CD4-positive, alpha-beta T cell treated with Interleukin-4 for 4 hours (primary cell): ENCODE data around the gene GPD2.

Source experiments
- DNase-seq: peaks from one replicate; pipeline ENCODE4 v3.0.0-alpha.2; 2020

GPD2 gene

DNA sequence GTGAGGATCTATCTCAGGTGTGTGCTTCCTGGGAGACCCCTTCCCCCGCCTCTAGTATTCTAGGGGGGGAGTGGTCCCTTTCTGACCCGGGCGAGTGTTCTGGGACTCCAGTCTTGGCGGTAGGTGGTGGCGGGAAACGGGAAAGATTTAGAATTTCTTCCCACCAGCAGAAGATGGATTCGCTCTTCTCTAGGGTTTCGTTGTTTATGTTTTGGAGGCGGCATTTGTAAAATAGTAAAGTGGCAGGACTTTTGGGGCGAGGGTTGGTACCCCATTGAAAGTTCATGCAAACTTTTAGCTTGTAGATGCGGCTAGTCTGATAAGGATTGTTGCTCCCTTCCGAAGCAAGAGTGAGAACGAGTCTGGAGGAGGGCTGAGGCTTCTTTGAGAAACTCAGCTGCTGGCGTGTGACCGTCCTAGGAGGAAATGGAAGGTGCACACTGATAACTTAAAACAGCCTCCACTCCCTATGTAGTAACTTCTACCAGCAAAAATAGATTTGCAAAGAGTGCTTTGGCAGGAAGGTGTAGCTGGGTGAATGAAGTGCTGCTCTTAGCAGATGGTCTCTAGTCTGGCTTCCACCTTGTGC, 412 bp downstream of the GPD2 start:
- peak; percentile 27 for DNase-seq

- no peak for DNase-seq
Observed at GRCh38 chr2:156437272-156437930, 1.2 kb downstream of the GPD2 start.

- no peak for DNase-seq
Observed at GRCh38 chr2:156437931-156438410, 1.8 kb downstream of the GPD2 start.

- DNase-seq: no peak
Observed at GRCh38 chr2:156443089-156443488, 6.9 kb downstream of the GPD2 start.

DNA sequence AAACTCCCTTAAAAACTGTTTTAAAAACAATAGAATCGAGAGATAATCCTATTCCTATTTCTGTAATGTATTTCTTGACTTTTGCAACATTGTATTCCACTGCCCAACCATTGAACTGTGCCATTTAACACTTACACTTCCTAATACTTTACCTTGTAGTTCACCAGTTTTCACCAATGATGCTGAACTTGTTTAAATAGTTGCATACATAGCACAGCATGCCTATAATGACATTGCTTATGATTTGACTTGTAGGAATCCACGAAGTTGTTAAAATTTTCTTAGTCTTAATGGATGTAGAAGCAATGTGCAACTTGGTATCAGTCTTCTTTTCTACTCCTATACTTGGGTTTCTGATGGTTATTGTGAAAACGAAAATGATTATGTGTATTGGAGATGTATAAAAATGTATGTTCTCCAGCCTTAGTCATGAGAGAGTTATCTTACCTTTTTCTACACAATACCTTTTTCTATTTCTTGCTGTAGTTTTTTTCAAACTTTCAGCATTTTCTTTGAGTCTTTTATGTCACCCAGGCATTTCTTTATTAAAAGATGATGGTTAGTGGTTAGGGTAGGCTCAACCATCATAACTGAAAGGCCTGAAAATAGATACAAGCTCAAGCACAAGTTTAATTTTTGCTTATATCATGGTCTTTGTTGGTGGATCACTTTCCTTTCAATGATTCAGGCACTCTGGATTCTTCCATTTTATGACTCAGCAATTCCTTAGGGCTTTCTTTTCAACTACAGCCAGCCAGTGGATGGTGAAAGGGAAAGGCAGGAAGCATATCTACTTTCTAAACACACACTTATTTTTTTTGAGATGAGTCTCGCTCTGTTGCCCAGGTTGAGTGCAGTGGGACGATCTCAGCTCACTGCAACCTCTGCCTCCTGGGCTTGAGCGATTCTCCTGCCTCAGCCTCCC, 9.4 kb downstream of the GPD2 start:
- no peak for DNase-seq

DNA sequence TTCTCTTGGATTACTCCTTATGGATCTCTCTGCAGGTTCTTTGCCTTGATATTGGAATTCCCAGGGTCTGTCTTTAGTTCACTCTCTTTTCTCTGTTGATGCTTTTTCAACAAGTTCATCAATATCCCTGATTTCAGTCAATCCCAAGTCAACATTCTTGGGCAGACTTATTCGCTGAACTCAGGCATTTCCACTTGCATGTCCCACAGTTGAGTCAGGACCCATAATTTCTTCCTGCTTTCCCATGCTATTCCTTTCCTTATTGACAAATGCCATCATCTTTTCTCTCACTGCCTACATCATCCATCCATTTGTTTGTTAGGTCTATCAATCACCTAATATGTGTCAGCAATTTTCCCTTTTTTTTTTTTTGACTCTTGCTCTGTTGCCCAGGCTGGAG, 11.6 kb downstream of the GPD2 start:
- DNase-seq: no peak

GRCh38 chr2:156448766-156449165, 12.6 kb downstream of the GPD2 start:
- DNase-seq: no peak

DNA sequence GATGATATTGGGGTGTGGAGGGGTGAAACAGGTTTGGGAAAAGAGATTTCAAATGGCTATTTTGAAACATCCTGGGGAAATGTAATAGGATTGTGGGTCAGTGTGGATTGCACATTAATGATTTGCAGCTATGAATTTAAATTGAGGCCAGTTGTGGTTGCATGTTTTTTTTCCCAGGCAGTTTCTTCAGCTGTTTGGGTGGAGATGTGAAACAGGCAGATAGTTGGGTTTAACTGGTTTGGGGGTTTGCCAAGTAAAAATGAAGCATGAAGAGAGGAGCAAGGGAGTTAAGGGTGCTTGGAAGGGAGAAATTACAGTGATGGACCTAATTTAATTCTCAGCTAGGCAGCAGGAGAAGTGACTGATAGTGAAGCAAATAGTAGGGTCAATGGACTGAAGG, 16.8 kb downstream of the GPD2 start:
- no peak for DNase-seq

DNA sequence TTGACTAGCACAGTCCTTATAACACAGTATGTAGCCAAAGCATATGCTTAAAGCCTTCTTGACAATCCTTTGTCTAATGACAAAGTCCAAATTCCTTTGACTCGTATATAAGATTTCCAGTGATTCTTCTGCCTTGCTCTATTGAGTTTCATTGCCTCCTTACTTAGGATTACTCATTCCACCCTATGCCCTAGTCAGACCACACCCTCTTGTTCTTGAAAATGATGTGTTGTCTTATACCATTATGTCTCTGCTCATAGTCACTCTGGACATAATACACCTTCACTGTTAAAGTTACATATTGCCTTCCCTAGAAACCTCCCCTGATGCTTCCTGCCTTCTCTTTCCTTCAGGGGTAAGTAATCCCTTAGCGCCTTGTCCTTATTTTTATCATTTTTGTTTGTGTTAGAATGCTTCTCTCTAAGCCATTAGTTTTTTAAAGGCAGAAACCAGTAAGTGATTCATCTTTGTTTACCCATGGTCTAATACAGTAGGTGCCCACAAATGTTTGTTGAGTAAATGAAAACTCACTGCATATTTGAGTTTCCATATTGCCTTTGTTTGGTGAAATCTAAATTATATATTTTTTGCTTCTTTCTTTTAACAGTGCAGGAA, 19.3 kb downstream of the GPD2 start:
- no peak for DNase-seq

- no peak for DNase-seq
Observed at GRCh38 chr2:156456616-156457015, 20.4 kb downstream of the GPD2 start.

DNA sequence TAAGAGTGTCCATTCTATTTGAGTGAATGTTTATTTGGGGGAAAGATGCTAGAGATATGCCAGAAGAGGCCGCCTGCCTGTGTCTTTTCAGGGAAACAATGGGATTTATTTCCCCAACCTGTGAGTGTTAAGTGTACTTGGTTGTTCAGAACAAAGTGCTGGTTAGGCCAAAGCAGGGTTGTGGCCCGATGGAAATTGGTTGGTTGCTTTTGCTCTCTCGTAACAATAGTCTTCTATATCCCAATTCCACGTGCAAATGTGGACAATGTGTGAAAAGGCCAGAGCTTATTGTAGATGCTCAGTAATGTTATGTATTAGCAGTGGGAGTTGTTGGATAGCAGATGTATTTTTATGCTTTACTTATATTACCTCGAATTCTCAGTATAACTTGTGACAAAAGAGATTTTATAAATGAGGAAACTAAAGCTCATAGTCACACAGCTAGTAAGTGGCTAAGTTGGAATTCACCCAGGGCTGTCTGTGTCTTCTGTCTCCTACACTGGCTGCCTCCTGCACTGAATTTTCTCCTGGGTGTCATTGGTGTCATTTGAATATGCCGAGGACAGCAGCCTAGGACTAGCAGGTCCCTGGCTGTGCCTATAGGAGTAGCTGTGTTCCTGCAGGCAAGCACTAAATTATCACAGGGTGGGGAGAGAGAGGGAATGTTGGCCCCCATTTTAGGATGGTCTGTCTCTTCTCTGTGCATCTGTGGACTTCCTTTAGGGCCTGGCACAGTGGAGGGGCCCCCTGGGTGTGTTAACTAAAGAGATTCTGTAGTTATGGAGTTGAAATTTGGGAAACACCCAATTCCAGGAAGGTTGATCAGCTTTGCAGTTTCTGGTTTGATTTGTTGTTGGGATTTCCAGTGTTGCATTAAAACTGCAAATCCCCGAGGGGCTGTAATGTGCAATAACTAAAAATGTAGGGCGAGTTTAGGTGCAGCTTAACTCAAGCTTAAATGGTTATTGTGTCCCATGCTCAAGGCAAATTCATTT, 21.6 kb downstream of the GPD2 start:
- no peak for DNase-seq

- no peak for DNase-seq
Observed at GRCh38 chr2:156459720-156460119, 23.5 kb downstream of the GPD2 start.

- DNase-seq: no peak
Observed at GRCh38 chr2:156464106-156464505, 27.9 kb downstream of the GPD2 start.

DNA sequence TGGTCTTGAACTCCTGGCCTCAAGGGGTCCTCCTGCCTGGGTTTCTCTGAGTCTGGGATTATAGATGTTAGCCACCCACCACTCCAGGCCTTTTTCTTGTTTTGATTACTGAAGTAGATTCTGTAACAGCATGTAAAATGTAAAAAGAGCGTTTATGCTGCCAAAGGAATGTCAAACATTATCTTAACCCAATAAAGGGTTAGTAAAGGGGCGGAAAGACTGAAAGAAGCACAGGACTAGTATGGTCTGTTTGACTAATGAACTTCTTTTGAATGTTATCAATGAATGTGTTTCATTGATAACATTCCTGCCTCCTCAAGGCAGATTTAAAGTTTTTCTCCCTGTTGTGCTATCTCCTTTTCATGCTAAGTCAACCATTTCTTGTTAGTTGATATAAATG, 29.4 kb downstream of the GPD2 start:
- no peak for DNase-seq

GRCh38 chr2:156466739-156467405, 30.7 kb downstream of the GPD2 start:
- no peak for DNase-seq

DNA sequence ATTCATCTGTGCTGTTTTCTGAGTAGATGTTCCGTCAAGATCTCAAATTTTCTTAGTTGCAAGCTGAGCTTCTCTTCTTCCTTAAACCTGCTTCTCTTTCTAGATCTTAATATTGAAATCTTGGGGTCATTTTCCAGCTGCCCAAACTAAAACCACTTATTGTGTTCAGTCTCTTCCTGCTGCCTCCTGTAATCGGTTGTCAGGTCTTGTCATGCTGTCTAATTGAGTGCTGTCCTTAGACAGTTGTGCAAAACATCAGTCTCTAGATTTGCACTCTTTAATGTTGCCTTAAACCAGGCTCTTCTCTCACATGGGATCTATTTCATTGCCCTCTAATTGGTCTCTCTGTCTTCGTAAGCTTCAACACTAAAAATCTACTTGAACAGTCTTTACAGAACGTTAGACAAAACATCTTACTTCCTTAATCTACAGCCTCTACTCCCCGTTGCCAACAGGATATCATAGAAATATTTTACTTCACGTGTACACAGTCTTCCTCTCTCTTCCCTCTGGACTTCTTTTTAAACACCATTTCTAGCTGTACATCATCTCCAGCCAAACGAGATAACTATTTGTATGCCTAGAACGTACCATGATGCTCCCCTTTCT, 34.9 kb downstream of the GPD2 start:
- no peak for DNase-seq

DNA sequence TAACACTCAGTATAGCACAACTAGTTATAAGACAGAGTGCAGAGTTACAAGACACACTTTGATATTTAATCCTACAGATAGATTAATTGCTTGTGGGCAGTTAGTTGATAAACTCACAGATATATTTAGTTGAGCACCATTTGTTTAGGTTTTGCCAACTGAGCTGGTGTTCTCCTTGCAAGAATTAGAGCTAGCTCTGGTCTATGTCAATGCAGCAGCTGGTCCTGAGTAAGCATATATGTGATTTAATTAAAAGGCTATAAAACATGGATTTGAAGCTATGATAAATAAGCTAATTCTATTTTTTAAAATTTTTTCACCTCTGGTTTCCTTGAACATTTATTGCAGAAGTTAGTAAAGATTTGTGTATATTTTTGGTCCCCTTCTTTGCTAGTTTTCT, 35.6 kb downstream of the GPD2 start:
- DNase-seq: no peak

DNA sequence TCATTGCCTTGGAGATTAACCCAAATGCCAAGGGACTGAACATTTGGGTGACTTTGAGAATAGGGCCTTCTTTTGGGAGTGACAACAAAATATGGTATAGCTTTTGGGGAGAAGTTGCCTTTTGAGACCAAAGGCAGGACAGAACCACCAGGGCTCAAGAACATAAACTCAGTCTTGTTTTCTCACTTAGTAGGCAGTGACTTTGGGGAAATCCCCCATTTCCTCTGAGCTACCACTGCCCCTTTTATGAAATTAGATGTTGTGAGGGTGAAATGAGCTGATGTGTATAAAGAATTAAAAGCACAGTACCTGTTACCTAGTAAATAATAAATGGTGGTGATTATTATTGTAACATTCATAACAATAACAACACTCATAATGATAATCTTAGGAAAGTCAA, 36.5 kb downstream of the GPD2 start:
- peak; percentile 39 for DNase-seq

DNA sequence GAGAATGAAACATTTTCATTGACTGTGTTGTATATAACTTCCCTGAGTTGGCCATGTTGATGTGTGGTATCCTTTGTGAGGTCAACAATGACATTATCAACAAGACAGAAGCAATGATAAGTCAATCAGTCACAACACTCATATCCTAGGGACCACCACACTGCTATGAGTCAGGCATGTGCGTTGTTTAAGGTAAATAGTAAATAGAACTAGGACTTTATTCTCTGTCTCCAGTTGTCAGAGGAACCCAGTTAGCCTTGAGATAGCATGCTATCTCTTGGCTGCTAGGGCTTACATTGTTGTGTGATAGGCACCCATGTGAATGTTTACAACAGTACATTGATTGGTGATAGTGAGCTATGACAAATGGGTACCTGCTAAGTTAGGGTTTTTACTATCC, 37.3 kb downstream of the GPD2 start:
- no peak for DNase-seq

DNA sequence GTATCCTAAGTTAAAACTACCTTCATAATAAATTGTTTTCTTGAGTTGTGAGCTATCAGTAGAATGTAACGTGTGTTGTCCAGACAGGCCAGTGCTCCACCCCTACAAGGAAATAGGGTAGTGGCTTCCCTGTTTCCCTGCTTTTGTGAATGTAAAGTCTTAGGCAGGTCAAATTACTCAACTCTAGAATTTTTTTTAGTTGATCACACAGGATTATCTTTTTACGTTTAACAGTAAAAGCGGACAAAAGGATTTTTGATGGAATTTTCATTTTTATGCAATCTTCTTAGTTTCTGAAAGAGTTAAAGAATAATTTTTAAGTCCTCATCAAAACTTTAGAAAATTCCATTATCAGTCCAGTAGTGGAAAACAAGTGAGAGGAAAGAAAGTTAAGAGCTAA, 38.2 kb downstream of the GPD2 start:
- DNase-seq: no peak
